ENCODE results near the gene SH3TC1.

DNA sequence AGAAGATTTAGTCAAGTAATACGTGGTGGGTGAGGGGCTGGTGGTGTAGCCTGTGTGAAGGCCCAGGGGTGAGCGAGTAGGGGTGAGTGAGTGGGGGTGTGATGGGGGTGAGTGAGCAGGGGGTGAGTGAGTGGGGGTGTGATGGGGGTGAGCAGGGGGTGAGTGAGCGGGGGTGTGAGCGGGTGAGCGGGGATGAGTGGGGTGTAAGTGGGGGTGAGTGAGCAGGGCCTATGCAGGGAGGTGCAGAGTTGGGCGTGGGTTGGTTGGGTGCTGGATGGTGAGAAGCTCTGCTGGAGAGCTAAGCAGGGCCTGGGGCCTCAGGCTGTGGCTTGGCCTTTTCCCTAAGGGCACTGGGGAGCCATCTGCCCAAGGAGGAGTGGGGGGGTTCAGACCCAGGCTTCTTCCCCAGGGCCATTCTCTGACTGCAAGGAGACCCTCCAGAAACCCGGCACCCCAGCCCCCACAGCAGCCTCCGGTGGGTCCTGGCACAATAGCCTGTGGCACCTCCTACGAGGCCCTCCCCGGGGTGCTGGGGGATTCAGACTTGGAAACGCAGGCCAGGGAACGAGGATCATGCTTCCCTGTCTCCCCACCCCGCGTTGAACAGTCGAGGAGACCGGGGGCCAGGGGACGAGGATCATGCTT is 30.4 kb downstream of the SH3TC1 start:
- TF ChIP-seq, protein P1, sequence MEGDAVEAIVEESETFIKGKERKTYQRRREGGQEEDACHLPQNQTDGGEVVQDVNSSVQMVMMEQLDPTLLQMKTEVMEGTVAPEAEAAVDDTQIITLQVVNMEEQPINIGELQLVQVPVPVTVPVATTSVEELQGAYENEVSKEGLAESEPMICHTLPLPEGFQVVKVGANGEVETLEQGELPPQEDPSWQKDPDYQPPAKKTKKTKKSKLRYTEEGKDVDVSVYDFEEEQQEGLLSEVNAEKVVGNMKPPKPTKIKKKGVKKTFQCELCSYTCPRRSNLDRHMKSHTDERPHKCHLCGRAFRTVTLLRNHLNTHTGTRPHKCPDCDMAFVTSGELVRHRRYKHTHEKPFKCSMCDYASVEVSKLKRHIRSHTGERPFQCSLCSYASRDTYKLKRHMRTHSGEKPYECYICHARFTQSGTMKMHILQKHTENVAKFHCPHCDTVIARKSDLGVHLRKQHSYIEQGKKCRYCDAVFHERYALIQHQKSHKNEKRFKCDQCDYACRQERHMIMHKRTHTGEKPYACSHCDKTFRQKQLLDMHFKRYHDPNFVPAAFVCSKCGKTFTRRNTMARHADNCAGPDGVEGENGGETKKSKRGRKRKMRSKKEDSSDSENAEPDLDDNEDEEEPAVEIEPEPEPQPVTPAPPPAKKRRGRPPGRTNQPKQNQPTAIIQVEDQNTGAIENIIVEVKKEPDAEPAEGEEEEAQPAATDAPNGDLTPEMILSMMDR (IDR thresholded peaks at IDR 0.05; ENCODE audit: low read depth, low read length), result no peak
- TF ChIP-seq EZH2phosphoT487 (IDR thresholded peaks at IDR 0.05; ENCODE audit: low read depth), result no peak
